Natural killer cell (primary cell): ENCODE results near the gene CYB5R3. TPM values are rescaled to one million over a fixed set of nuclear protein-coding genes. Genes with fewer than 3 reads are reported as not detected.
"Not testable (repeated sequence)": the region's sequence is repeated elsewhere in the genome, so short reads cannot be mapped to it uniquely, and the experiment has no call there.

Experiments used
- ATAC-seq, 3 donors: fragments of 150-1000 bp in 2 of 3; fragments of 200-7000 bp in 1 of 3; cut with Tn5 transposase; 1 replicate in 1 of 3; 2 replicates in 2 of 3; pipeline ENCODE4 v1.10.0; 2021; ENCODE audit warnings: mild to moderate bottlenecking in 2 of 3, moderate library complexity in 2 of 3
- DNase-seq, 2 donors: peaks; one replicate each; pipeline versions ENCODE4 v3.0.0 to v3.0.0-alpha.2; 2013 to 2021; ENCODE audit warnings: mixed read lengths in 1 of 2
- H3K27ac ChIP-seq: one replicate; pipeline ENCODE4 v1.5.1; 2013; ENCODE audit warnings: mild to moderate bottlenecking, low read length
- H3K27me3 ChIP-seq: one replicate; pipeline ENCODE4 v1.6.1; 2013; ENCODE audit warnings: low read length; ENCODE audit not compliant: control insufficient read depth, insufficient read depth
- H3K36me3 ChIP-seq: one replicate; pipeline ENCODE4 v1.6.1; 2013; ENCODE audit warnings: low read length; ENCODE audit not compliant: control insufficient read depth, insufficient read depth
- H3K4me1 ChIP-seq: one replicate; pipeline ENCODE4 v1.6.1; 2013; ENCODE audit warnings: low read length; ENCODE audit not compliant: control insufficient read depth, insufficient read depth
- H3K4me3 ChIP-seq: one replicate; pipeline ENCODE4 v1.5.1; 2013; ENCODE audit warnings: low read length
- H3K9me3 ChIP-seq: one replicate; pipeline ENCODE4 v1.6.1; 2013; ENCODE audit warnings: low read length; ENCODE audit not compliant: control insufficient read depth, insufficient read depth
- H3K27ac Mint-ChIP-seq, 2 donors: one replicate each; pipeline ENCODE4 v1.8.0; 2022; ENCODE audit warnings: mild to moderate bottlenecking in 2 of 2, mixed read lengths in 2 of 2, moderate library complexity in 1 of 2
- H3K27me3 Mint-ChIP-seq, 2 donors: one replicate each; pipeline ENCODE4 v1.8.0; 2022; ENCODE audit warnings: low read depth in 2 of 2, mixed read lengths in 2 of 2
- H3K36me3 Mint-ChIP-seq: one replicate; pipeline ENCODE4 v1.8.0; 2022; ENCODE audit warnings: mixed read lengths
- H3K4me1 Mint-ChIP-seq, 2 donors: one replicate each; pipeline ENCODE4 v1.8.0; 2022; ENCODE audit warnings: mixed read lengths in 2 of 2
- H3K4me3 Mint-ChIP-seq: one replicate; pipeline ENCODE4 v1.8.0; 2022; ENCODE audit warnings: mild to moderate bottlenecking, moderate library complexity, mixed read lengths
- H3K9me3 Mint-ChIP-seq, 2 donors: one replicate each; pipeline ENCODE4 v1.8.0; 2022; ENCODE audit warnings: mixed read lengths in 2 of 2
- WGBS: methylation state at CpG from one replicate; pipeline ENCODE4 v1.1.7; 2013; ENCODE audit warnings: missing lambda C conversion rate; ENCODE audit not compliant: insufficient coverage; 5-methylcytosine and 5-hydroxymethylcytosine counted together
- intact Hi-C: fragments of 100-400 bp; cut with micrococcal nuclease; formaldehyde crosslinking; loops from one replicate; pipeline ENCODE4 v1.14.2; 2022
- total RNA-seq, 4 donors: library from RNA; stranded (reverse); fragments of 120-200 nt in 1 of 4; gene quantifications; one replicate each; pipeline versions ENCODE4 v1.2.3 to v1.2.4, GENCODE V29; 2013 to 2022
- TF ChIP-seq, protein P1 (sequence below): fragments of 200-600 bp; IDR thresholded peaks from one replicate; pipeline ENCODE4 v1.8.0; 2022; ENCODE audit warnings: antibody characterized with exemption

The CYB5R3 gene
- total RNA-seq, 3 donors from 2014 or later (not counting 1 experiment from before 2014, with no cell fraction given): 55.7 to 72.6 (median 68.0) TPM

DNA sequence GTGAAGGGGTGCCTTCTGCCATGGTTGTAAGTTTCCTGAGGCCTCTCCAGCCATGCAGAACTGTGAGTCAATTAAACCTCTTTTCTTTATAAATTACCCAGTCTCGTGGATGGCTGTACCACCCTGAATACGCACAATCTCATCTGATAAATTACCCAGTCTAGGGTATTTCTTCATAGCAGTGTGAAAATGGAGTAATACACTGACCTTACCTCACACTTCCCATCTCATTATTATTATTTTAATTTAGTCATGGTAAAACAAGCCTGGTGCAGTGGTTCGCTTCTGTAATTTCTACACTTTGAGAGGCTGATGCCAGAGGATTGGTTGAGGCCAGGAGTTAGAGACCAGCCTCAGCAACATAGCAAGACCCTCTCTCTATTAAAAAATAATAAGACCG, 30.5 kb upstream of the CYB5R3 start:
- Mint-ChIP-seq H3K4me1 (no peaks in the 10 kb centered on the region), H3K27ac (no peak overlapping the region), H3K9me3 (no peaks in the 10 kb centered on the region), H3K4me3 (no peak overlapping the region), H3K27me3 (peaks cover 16 to 19% of the 10 kb centered on the region in 2 donors), H3K36me3 (no peaks in the 10 kb centered on the region)
- no peaks in the 10 kb centered on the region for H3K4me1 ChIP-seq
- no peak for ATAC-seq
- TF ChIP-seq, protein P1, sequence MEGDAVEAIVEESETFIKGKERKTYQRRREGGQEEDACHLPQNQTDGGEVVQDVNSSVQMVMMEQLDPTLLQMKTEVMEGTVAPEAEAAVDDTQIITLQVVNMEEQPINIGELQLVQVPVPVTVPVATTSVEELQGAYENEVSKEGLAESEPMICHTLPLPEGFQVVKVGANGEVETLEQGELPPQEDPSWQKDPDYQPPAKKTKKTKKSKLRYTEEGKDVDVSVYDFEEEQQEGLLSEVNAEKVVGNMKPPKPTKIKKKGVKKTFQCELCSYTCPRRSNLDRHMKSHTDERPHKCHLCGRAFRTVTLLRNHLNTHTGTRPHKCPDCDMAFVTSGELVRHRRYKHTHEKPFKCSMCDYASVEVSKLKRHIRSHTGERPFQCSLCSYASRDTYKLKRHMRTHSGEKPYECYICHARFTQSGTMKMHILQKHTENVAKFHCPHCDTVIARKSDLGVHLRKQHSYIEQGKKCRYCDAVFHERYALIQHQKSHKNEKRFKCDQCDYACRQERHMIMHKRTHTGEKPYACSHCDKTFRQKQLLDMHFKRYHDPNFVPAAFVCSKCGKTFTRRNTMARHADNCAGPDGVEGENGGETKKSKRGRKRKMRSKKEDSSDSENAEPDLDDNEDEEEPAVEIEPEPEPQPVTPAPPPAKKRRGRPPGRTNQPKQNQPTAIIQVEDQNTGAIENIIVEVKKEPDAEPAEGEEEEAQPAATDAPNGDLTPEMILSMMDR: no peak
- no peak overlapping the region for H3K27ac ChIP-seq
- H3K27me3 ChIP-seq: no peaks in the 10 kb centered on the region
- H3K4me3 ChIP-seq: no peak overlapping the region
- WGBS: 88% methylated on average over 2 of the region's 4 CpGs
- H3K36me3 ChIP-seq: no peaks in the 10 kb centered on the region
- intact Hi-C loops: no loop called here
- DNase-seq: no peak
- peaks cover 8% of the 10 kb centered on the region for H3K9me3 ChIP-seq

DNA sequence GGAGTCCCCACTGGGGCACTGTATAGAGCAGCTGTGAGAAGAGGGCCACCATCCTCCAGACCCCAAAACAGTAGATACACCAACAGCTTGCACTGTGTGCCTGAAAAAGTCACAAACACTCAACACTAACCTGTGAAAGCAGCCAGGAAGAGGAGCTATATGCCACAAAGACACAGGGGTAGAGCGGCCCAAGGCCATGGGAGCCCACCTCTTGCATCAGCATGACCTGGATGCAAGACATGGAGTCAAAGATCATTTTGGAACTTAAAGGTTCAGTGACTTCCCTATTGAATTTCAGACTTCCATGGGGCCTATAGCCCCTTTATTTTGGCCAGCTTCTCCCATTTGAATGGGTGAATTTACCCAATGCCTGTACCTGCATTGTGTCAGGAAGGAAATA, 29.7 kb upstream of the CYB5R3 start:
- Mint-ChIP-seq H3K27ac (no peak overlapping the region), H3K36me3 (no peaks in the 10 kb centered on the region), H3K4me1 (no peaks in the 10 kb centered on the region), H3K4me3 (no peak overlapping the region), H3K9me3 (no peaks in the 10 kb centered on the region), H3K27me3 (peaks cover 16 to 19% of the 10 kb centered on the region in 2 donors)
- Histone ChIP-seq H3K4me3 (no peak overlapping the region), H3K27ac (no peak overlapping the region), H3K27me3 (no peaks in the 10 kb centered on the region), H3K4me1 (no peaks in the 10 kb centered on the region), H3K36me3 (no peaks in the 10 kb centered on the region), H3K9me3 (peaks cover 8% of the 10 kb centered on the region)
- DNase-seq (no peak), ATAC-seq (no peak)
- intact Hi-C loops: no loop called here
- 95% methylated on average over 1 of the region's 1 CpG for WGBS
- TF ChIP-seq, protein P1: no peak

DNA sequence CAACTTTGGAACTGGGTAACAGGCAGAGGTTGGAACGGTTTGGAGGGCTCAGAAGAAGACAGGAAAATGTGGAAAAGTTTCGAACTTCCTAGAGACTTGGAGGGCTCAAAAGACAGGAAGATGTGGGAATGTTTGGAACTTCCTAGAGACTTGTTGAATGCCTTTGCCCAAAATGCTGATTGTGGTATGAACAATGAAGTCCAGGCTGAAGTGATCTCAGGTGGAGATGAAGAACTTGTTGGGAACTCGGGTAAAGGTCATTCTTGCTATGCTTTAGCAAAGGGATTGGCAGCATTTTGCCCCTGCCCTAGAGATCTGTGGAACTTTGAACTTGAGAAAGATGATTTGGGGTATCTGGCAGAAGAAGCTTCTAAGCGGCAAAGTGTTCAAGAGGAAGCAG, 28.7 kb upstream of the CYB5R3 start:
- peaks cover 11 to 12% of the 10 kb centered on the region in 2 donors for H3K27me3 Mint-ChIP-seq
- ATAC-seq, H3K27me3 ChIP-seq, H3K4me3 ChIP-seq, H3K4me3 Mint-ChIP-seq, H3K9me3 Mint-ChIP-seq, H3K36me3 Mint-ChIP-seq, H3K27ac ChIP-seq, H3K9me3 ChIP-seq, H3K36me3 ChIP-seq, H3K4me1 Mint-ChIP-seq, H3K4me1 ChIP-seq, H3K27ac Mint-ChIP-seq, intact Hi-C loops, DNase-seq: not testable (repeated sequence)
- 93% methylated on average over 4 of the region's 4 CpGs for WGBS

DNA sequence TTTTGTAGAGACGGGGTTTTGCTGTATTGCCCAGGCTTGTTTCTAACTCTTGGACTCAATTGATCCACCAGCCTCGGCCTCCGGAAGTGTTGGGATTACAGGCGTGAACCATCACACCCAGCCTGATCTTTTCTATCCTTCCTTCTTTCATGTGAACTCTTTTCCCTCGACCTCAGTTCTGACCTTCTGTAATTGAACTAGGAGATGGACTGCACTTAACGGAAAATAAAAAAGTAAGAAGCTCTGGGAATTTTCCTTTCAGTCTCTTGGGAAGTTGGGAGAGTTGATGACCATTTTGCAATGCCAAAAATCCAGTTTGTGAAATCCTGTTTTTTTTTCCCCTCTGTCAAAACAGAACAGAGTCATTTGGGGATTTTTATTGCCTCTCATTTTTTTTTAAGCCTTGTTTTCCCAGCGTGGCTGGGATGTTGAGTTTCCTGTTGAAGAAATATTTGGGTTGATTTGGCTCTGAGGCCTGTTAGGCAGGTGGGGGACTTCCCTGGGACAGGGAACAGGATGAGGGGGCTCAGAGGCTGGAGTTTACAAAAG, 26.9 kb upstream of the CYB5R3 start:
- H3K4me3 Mint-ChIP-seq: no peak overlapping the region
- no peak for DNase-seq
- 71% methylated on average over 7 of the region's 7 CpGs for WGBS

More for the DNA sequence above, 26.9 kb upstream of the CYB5R3 start:
- Mint-ChIP-seq H3K27ac (no peak overlapping the region), H3K27me3 (peaks cover 4 to 10% of the 10 kb centered on the region in 2 donors), H3K4me1 (peaks cover 0 to 4% of the 10 kb centered on the region in 2 donors), H3K36me3 (no peaks in the 10 kb centered on the region), H3K9me3 (no peaks in the 10 kb centered on the region)
- intact Hi-C loops: no loop called here
- Histone ChIP-seq H3K9me3 (peaks cover 8% of the 10 kb centered on the region), H3K27ac (no peak overlapping the region), H3K4me1 (peaks cover 4% of the 10 kb centered on the region), H3K4me3 (no peak overlapping the region), H3K27me3 (no peaks in the 10 kb centered on the region), H3K36me3 (no peaks in the 10 kb centered on the region)
- ATAC-seq: no peak
- TF ChIP-seq, protein P1: no peak
